HFF-Myc (cell line): ENCODE results near the gene ARHGAP40.

Source experiments
- DNase-seq: peaks from one replicate; pipeline ENCODE4 v3.0.0-alpha.2; 2011; ENCODE audit warnings: low read depth; ENCODE audit errors: extremely low read depth
- H3K4me3 ChIP-seq: replicated peaks from 2 replicates; pipeline ENCODE4 v1.5.1; 2011; ENCODE audit warnings: low read depth, mild to moderate bottlenecking, control low read depth, low read length
- CTCF ChIP-seq: IDR thresholded peaks from 2 replicates; pipeline ENCODE4 v1.5.1; 2012; ENCODE audit warnings: mild to moderate bottlenecking, low read depth, low read length, control low read depth; ENCODE audit errors: missing control alignments

The ARHGAP40 gene

GRCh38 chr20:38660429-38660828, 58.8 kb downstream of the ARHGAP40 start:
- no peak for TF ChIP-seq CTCF
- DNase-seq = no peak

GRCh38 chr20:38663660-38664059, 62.1 kb downstream of the ARHGAP40 start:
- no peak for DNase-seq
- H3K4me3 ChIP-seq = no peak overlapping the region
- TF ChIP-seq CTCF = no peak

More at GRCh38 chr20:38660429-38660828, 58.8 kb downstream of the ARHGAP40 start:
- H3K4me3 ChIP-seq = no peak overlapping the region

GRCh38 chr20:38664284-38664683, 62.7 kb downstream of the ARHGAP40 start:
- no peak for DNase-seq
- H3K4me3 ChIP-seq = no peak overlapping the region
- TF ChIP-seq CTCF = no peak

GRCh38 chr20:38665094-38665493, 63.5 kb downstream of the ARHGAP40 start:
- no peak overlapping the region for H3K4me3 ChIP-seq
- no peak for DNase-seq
- TF ChIP-seq CTCF = no peak

- no peak for DNase-seq
- TF ChIP-seq CTCF = no peak
Observed at GRCh38 chr20:38665506-38666285, 64.1 kb downstream of the ARHGAP40 start.

GRCh38 chr20:38667417-38667956, 65.9 kb downstream of the ARHGAP40 start:
- DNase-seq = no peak
- no peak for TF ChIP-seq CTCF

More at GRCh38 chr20:38665506-38666285, 64.1 kb downstream of the ARHGAP40 start:
- H3K4me3 ChIP-seq = no peak overlapping the region

More at GRCh38 chr20:38667417-38667956, 65.9 kb downstream of the ARHGAP40 start:
- no peak overlapping the region for H3K4me3 ChIP-seq
